ENCODE data around the gene DFFB. TPM values are rescaled to one million over a fixed set of nuclear protein-coding genes. Genes with fewer than 3 reads are reported as not detected.

DFFB gene
- polyA plus RNA-seq, 3 donors, result 5.9 to 14.7 (median 6.6) TPM

DNA sequence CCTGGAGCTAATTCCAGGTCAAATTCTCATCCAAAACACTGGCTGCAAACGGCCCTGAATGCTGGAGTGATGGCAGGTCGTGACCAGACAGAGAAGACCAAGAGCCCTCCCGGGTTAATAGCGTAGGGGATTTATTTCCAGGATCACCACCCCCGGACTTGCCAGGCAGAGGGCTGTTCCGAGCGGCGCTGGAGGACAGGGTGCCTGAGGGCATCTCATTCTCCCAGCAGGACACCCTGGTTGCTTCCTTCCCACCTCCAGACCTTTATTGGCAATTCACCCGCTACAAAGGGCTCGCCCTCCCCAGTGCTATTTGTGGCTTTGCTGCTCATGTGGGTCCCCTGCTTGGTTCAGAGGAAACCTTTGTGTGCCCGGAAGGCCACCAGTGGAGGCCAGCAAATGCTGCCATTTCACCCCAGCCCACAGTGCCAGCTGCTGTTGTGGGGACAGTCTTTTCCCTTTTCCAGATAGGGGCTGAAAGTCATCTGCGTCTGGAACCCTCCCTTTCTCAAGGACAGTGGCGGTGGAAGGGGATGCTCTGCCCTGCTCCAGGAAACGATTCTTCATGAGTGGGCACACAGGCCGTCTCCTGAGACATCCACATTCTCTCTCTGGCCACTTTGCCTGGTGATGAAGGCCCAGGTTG is 61.8 kb downstream of the DFFB start:
- DNase-seq, result no peak
- Histone ChIP-seq H2AFZ (ENCODE audit: insufficient read depth, low read depth, low read length, poor library complexity, severe bottlenecking) (no peak overlapping the region), H3K4me2 (replicated peaks; ENCODE audit: extremely low read depth, low read length, poor library complexity, severe bottlenecking) (no peak overlapping the region), H3K27ac (ENCODE audit: low read depth in 1 of 2, low read length in 2 of 2) (no peak overlapping the region), H4K20me1 (ENCODE audit: insufficient read depth, low read length) (no peaks in the 10 kb centered on the region), H3K27me3 (ENCODE audit: control insufficient read depth in 2 of 2, insufficient read depth in 2 of 2, low read length in 2 of 2) (no peaks in the 10 kb centered on the region), H3K9ac (ENCODE audit: insufficient read depth, low read length, poor library complexity, severe bottlenecking) (no peak overlapping the region), H3K79me2 (ENCODE audit: insufficient read depth, low read length) (no peaks in the 10 kb centered on the region), H3K4me3 (replicated peaks in 1 of 3; ENCODE audit: low read depth in 2 of 3, low read length in 3 of 3) (no peak overlapping the region), H3K36me3 (replicated peaks in 1 of 2; ENCODE audit: control insufficient read depth in 1 of 2, insufficient read depth in 2 of 2, low read length in 2 of 2) (no peaks in the 10 kb centered on the region), H3K4me1 (ENCODE audit: control insufficient read depth in 1 of 2, insufficient read depth in 2 of 2, low read length in 2 of 2) (no peaks in the 10 kb centered on the region), H3K9me3 (replicated peaks in 1 of 2; ENCODE audit: control insufficient read depth in 1 of 2, insufficient read depth in 1 of 2, low read length in 2 of 2) (no peaks in the 10 kb centered on the region)
- intact Hi-C loops (cut with micrococcal nuclease), result loop anchor here in 1 of 2 donors (10.0 kb wide), 1 partner anchor 1826 kb away; no protein-coding TSS in a partner anchor
- 78% methylated on average over 8 of the region's 15 CpGs for WGBS (ENCODE audit: insufficient coverage)
- no peaks in the 10 kb centered on the region for H3K36me3 Mint-ChIP-seq
- no peak overlapping the region for H3K4me3 Mint-ChIP-seq
- H3K27me3 Mint-ChIP-seq (ENCODE audit: low read depth in 3 of 3), result peaks cover 12 to 15% (median 12%) of the 10 kb centered on the region in 3 donors
- TF ChIP-seq, protein P1, sequence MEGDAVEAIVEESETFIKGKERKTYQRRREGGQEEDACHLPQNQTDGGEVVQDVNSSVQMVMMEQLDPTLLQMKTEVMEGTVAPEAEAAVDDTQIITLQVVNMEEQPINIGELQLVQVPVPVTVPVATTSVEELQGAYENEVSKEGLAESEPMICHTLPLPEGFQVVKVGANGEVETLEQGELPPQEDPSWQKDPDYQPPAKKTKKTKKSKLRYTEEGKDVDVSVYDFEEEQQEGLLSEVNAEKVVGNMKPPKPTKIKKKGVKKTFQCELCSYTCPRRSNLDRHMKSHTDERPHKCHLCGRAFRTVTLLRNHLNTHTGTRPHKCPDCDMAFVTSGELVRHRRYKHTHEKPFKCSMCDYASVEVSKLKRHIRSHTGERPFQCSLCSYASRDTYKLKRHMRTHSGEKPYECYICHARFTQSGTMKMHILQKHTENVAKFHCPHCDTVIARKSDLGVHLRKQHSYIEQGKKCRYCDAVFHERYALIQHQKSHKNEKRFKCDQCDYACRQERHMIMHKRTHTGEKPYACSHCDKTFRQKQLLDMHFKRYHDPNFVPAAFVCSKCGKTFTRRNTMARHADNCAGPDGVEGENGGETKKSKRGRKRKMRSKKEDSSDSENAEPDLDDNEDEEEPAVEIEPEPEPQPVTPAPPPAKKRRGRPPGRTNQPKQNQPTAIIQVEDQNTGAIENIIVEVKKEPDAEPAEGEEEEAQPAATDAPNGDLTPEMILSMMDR (IDR thresholded peaks at IDR 0.05), result no peak
- peaks cover 0 to 6% (median 1%) of the 10 kb centered on the region in 7 donors for H3K9me3 Mint-ChIP-seq
- no peaks in the 10 kb centered on the region for H3K4me1 Mint-ChIP-seq
- H3K27ac Mint-ChIP-seq, result no peak overlapping the region

DNA sequence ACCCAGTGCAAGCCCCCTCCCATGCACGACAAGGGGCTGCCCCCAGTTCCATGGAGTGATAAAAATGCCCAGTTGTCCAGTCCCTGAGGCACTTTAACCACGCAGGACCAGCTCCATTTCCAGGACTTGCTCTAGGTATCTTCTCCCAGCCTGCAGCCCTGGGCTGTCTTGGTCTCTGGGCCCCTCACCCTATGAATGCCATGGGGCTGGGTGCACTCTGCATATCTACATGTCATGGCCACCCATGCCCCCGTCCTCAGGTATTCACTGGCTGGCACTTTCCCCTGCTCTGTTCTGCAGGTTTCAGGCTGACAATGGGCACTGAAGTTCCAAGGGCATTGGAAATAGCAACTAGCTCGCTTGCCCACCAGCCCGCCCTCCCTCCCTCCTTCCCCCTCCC is 62.4 kb downstream of the DFFB start:
- H3K9me3 ChIP-seq (replicated peaks in 1 of 2; ENCODE audit: control insufficient read depth in 1 of 2, insufficient read depth in 1 of 2, low read length in 2 of 2), result no peaks in the 10 kb centered on the region
- H3K4me3 ChIP-seq (replicated peaks in 1 of 3; ENCODE audit: low read depth in 2 of 3, low read length in 3 of 3), result no peak overlapping the region
- H3K27ac ChIP-seq (ENCODE audit: low read depth in 1 of 2, low read length in 2 of 2), result no peak overlapping the region
- no peak overlapping the region for H3K4me2 ChIP-seq (replicated peaks; ENCODE audit: extremely low read depth, low read length, poor library complexity, severe bottlenecking)
- Mint-ChIP-seq H3K27me3 (ENCODE audit: low read depth in 3 of 3) (peaks cover 12 to 15% (median 14%) of the 10 kb centered on the region in 3 donors), H3K9me3 (peaks cover 0 to 6% (median 0%) of the 10 kb centered on the region in 7 donors), H3K27ac (no peak overlapping the region), H3K4me3 (no peak overlapping the region), H3K36me3 (no peaks in the 10 kb centered on the region), H3K4me1 (no peaks in the 10 kb centered on the region)
- H3K9ac ChIP-seq (ENCODE audit: insufficient read depth, low read length, poor library complexity, severe bottlenecking), result no peak overlapping the region
- H3K4me1 ChIP-seq (ENCODE audit: control insufficient read depth in 1 of 2, insufficient read depth in 2 of 2, low read length in 2 of 2), result no peaks in the 10 kb centered on the region
- intact Hi-C loops (cut with micrococcal nuclease), result loop anchor here in 1 of 2 donors (10.0 kb wide), 1 partner anchor 1825 kb away; no protein-coding TSS in a partner anchor
- no peaks in the 10 kb centered on the region for H3K27me3 ChIP-seq (ENCODE audit: control insufficient read depth in 2 of 2, insufficient read depth in 2 of 2, low read length in 2 of 2)
- H2AFZ ChIP-seq (ENCODE audit: insufficient read depth, low read depth, low read length, poor library complexity, severe bottlenecking), result no peak overlapping the region
- no peak for DNase-seq
- H3K79me2 ChIP-seq (ENCODE audit: insufficient read depth, low read length), result no peaks in the 10 kb centered on the region
- 80% methylated on average over 3 of the region's 5 CpGs for WGBS (ENCODE audit: insufficient coverage)
- no peaks in the 10 kb centered on the region for H4K20me1 ChIP-seq (ENCODE audit: insufficient read depth, low read length)
- H3K36me3 ChIP-seq (replicated peaks in 1 of 2; ENCODE audit: control insufficient read depth in 1 of 2, insufficient read depth in 2 of 2, low read length in 2 of 2), result no peaks in the 10 kb centered on the region
- TF ChIP-seq, protein P1 (IDR thresholded peaks at IDR 0.05), result no peak

Measured in CD14-positive monocyte (primary cell).